Fibroblast of skin of back (primary cell): ENCODE results near the gene EMID1.

ENCODE experiments used
- DNase-seq: peaks from one replicate; pipeline ENCODE4 v3.0.0-alpha.2; 2013

The EMID1 gene

DNA sequence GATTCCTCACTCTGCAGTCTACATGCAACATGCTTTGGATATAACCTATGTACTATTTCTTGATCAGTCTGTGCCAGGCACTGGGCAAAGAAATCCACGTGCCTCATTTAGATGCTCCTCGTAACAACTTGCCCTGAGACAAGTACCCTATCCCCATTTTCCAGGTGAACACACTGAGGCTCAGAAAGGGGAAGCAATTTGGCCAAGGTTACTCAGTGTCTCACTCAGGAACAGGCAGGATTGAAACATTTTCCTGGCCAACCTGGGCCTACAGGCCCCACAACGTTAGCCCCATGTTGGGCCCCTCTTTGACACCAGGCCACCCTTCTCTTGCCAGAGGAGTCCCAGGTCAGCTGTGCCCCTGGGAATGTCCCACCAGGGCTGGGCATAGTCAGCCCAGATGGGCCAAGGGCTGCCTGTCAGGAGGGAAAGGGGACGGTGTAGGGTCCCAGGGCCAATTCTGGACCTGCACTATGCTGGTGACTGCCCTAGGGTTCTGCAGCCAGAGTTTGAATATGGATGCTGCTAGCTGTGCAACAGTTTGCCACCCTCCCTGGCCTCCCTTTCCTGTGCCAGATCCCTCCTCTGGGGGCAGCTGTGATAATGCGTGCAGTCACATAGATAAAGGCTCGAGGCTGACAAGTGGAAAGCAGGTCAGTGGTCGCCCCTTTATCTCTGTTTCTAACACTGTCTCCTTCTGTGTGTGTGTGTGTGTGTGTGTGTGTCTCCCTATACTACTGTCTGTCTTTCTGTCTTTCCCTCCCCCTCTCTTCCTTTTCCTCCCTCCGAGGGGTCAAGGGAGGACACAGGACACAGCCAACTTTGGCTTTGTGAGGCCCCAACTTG is 10.4 kb upstream of the EMID1 start:
- DNase-seq: no peak

DNA sequence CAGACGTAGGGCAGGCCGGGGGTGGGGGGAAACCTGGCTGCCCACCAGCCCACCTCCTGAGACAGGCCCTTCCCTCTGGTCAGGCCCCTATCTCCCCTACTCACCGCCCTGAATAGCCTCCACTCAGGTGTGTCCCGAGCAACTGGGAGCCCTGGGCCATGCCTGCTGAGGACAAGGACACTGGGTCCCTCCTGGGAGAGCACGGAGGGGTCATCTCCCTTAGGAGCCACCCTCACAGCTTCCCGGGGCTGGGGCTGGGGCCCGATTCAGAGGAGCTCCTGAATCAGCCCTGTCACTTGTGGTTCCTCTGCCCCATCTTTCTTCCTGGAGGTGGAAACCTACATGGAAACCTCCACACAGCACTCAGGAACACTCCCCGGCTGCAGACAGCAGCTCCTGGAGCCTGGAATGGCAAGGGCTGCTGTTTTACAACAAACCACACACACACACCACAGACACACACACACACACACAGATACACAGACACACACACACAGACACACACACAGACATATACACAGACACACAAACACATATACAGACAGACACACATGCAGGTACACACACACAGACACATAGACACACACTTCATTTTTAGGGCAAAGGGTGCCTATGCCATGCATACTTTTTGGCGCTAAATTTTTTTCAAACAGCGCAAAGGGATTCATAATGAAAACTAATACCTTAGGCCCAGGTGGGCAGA is 9.6 kb upstream of the EMID1 start:
- no peak for DNase-seq

DNA sequence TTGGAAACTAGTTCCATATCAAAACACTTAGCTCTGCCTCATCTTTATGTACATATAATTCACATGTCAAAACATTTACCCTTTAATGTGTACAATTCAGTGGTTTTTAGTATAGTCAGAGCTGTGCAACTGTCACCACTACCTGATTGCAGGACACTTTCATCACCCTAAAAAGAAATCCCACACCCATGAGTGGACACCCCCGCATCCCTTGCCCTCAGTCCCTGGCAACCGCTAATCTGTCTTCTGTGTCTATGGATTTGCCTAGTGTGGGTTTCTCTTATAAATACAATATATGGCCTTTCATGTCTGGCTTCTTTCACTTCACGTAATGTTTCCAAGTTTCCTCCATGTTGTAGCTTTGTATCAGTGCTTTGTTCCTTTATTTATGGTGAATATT is 8.6 kb upstream of the EMID1 start:
- DNase-seq: no peak

DNA sequence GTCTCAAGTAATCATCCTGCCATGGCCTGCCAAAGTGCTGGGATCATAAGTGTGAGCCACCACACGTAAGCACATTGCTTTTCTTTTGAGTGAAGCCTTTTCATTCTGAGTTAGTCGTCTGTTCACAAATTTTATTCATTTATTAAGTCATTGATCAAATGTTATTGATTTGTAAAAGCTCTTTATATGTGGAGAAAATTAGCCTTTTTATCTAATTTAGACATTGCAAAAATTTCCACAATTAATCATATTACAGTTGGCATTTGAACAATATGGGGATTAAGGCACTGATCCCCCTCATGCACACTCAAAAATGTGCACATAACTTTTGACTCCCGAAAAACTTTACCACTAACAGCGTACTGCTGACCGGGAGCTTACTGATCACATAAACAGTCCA is 7.5 kb upstream of the EMID1 start:
- no peak for DNase-seq

DNA sequence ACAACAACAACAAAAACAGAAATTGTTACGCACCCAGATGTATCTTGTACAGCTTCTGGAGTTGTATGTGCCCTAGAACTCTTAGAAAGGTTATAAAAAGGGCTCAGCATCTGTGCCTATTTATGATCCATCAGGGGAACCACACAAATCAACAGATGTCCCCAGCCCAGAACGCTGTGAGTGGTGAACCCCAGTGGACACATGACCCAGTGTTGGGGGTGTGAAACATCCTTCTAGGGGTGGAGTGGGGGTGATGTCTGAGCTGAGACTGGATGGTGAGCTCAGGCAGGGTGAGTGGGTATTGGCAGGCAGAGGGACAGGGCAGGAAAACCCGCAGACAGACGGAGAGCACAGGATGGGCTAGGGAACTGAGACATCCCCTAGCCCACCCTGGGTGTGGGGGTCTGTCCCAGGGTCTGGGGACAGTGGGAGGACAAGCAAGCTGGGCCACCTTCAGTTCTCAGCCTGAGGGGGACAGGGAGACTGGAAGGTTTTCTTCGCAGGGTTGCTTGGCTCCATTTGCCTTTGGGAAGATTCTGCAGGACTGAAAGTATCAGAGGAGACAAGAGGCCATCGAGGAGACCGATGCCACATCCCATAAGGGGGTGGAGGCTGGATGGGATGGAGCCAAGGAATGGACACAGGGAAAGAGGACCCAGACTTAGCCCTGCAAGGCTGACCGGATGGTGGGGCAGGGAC is 5.8 kb upstream of the EMID1 start:
- DNase-seq: no peak

DNA sequence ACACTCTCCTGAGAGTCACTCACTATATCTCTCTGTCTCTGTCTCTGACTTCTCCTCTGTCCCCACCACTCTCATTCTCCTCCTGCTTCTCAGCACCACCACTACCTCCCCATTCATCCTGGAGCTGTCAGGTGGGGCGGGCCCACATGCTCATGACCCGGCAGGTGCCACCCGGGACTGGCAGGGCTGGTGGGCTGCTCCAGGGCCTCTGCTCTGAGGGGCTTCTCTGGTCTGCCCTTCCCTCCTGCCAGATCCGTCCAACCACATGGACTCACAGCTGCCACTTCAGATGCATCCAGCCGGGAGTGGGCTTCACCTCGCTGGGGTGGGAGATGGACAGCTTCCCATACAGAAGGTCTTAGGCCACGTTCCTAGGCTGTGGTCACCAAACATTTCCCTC is 4.8 kb upstream of the EMID1 start:
- DNase-seq: no peak

DNA sequence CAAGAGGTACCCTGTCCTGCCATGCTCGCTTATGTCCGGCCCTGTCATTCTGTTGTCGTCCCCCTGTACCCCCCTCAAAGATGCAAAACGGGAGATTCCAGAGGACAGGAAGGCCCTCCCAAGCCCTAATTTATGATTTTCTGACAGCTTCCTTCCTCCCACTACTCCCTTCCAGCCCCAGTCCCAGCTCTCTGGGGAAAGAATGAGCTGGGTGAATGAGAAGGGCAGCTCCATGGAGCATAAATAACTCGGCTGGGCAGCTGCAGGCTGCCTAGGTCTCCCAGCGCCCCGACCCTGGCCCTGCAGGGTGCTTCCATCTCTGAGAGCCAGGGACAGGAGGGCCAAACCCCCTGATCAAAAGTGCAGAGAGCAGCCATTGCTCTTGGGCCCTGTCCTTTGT is 3.9 kb upstream of the EMID1 start:
- DNase-seq: no peak

DNA sequence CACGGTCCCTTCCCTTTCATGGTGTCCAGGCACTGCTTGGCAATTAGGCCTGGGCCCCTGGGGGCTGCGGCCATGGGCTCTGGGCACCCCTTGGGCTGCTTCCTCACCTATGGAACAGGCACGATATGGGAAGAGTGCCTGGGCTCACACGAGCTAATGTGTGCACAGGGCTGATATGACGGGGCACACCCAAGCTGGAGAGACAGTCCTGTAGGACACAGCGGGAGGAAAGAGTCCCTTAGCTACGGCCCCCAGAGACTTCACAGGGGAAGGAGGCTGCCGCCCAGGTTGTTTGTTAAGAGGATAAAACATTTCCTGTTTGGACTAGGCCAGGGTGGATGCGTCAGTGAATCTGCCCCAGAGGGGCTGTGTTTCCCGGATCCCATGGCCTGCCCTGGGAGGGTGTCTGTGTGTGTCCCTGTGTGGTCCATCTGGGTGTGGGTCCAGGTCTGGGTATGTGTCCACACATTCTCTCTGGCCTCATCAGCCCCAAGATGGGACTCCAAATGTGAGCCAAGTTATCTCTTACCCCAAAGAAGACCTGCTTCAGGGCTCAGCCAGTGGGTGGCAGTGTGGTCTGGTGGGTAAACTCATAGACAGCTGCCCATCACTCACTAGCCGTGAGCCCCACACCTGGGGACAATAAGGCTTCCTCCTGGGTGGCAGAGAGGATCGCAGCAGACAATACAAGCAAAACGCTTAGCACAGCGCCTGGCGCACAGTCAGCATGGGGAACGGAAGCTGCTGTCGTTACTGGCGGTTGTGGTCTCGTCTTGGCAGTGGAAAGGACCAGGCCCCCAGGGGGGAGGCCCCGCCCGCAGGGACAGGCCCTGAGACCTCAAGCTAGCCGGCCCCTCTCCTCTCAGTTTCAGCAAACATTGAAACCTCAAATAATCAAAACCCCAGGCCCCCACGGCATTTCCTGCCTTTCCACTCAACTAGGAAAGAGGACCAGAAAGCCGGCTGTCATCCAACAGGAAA is 3.2 kb upstream of the EMID1 start:
- peak; percentile 75 for DNase-seq

DNA sequence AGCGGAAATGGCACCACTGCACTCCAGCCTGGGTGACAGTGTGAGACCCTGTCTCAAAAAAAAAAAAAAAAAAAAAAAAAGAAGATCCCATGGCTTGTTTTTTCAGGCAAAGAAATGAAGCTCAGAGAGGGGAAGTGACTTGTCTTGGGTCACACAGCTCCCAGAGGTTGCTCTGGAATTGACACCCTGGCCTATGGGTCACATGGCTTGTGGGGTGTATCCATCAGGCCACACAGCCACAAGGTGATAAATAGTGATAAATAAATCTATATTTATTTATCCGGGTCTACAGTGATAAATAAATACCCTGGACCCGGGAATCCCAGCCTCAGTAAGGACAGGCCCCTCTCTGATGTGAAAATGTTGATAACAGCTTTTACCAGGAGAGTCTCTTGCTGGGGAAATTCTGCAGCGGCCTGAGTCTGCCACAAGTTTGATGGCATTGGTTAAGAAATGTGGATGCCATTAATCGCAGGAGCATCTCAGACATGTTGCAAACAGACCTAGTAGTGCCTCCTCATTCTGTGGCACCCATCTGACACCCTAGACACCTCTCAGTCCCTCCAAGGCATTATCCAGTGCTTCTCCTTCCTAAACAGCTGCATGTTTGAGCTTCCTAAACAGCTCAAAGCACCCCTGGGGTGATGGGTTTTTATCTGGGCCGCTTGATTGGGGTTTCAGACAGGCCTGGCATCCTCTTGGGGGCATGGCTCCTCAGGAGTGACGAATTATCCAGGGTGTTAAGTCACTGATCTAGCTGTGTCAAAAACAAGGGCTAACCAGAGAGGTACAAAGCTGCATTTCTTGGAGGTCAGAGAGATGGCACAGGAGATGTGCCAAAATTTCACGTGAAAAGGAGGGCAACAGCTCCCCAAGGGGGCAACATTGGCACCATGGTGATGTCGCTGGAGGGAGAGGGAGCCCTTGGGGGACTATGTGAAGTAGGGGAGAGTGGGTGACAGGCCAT is 1.9 kb upstream of the EMID1 start:
- no peak for DNase-seq

DNA sequence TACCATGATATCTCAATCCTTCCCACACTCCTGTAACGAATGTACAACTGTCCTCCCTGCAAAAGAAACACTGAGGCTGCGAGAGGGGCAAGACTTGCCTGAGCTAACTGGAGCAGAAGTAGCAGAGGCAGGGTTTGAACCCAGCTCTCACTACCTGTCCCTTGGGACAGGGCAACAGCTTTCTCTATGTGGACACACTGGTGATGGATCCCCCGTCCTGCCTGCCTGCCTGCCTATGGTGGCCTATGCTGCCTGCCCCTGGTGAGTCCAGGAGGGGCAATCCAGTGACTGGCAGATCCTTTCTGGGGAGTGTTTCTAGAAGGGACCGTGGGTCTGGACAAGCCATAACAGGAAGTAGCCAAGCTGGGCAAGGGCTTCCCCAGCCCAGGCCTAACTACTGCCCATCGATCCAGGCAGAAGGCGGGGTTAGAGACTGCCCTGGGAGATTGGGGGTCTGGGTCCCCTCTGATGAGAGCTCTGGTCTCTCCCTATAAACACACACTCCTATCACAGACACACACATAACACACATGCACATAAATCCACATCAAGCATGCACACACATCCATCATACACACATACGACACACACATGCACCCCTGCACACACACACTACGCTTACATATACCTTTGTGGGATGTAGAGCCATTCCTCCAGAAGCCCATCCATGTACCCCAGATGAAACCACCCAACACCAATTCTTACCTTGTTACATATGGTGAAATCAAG is 1.1 kb upstream of the EMID1 start:
- no peak for DNase-seq

DNA sequence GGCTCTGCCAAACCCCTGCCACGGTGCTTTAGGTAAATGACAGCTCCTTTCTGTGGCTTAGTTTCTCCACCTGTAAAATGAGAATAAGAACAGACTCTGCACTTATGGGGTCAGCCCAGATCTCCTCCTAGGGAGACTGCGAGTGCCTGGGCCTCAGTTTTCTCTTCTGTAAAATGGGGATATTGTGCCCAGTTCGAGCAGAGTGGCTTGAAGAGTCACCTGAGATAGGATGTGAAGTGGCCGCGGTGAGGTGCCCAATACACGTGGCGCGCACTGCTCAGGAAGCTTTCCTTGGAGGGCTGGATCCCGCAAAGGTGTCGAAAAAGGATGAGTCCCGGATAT is 473 bp upstream of the EMID1 start:
- no peak for DNase-seq

DNA sequence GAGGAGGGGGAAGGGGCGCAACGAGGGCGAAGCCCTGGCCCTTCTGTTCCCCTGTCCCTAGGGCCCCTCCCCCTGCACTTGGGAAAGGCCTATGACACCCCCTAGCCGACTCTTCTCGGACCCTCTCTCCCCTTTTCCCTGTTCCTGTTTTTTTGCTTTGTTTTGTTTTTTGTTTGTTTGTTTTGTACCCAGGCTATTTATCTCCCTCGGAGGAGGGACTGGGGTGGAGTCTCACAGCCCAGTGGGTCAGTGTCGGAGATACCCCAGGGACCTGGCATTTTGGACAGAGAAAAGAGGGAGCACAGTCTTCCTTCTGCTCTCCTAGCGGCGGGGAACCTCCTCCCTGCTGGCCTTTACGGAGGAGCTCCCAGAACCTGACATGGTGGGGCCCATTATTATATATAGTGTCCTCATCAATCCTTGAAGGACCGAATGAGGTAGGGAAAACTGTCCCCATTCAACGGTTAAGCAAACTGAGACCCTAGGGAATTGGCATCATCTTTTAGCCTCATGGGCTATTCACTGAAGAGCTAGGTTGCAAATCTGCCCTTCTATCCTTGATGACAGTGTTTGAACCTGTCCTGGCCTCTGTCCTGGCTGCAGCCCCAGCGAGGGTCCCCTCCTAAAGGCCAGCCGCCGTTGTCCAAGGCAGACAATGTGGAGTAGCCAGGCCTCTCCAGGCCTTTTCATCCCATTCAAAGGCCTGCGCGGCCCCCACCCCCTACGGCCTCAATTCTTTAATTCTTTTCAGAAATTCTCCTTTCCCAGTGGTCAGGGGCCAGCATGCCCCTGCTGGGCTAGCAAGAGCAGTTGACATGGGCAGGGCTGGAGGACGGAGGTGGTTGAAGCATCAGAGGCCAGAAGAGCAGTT is 911 bp downstream of the EMID1 start:
- DNase-seq: no peak

DNA sequence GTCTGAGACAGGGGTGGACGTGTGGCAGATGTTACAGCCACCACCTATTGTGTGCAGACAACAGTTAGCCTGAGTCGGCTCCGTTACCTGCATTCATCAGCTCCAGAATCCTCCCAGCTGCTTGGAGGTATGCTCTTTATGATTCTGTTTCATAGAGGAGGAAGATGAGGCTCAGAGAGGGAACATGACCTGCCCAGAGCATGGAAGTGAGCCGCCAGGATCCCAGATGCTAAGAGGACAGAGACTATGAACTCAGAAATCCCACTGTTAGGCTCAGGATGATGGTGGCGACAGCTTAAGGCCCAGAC is 1.5 kb downstream of the EMID1 start:
- no peak for DNase-seq

DNA sequence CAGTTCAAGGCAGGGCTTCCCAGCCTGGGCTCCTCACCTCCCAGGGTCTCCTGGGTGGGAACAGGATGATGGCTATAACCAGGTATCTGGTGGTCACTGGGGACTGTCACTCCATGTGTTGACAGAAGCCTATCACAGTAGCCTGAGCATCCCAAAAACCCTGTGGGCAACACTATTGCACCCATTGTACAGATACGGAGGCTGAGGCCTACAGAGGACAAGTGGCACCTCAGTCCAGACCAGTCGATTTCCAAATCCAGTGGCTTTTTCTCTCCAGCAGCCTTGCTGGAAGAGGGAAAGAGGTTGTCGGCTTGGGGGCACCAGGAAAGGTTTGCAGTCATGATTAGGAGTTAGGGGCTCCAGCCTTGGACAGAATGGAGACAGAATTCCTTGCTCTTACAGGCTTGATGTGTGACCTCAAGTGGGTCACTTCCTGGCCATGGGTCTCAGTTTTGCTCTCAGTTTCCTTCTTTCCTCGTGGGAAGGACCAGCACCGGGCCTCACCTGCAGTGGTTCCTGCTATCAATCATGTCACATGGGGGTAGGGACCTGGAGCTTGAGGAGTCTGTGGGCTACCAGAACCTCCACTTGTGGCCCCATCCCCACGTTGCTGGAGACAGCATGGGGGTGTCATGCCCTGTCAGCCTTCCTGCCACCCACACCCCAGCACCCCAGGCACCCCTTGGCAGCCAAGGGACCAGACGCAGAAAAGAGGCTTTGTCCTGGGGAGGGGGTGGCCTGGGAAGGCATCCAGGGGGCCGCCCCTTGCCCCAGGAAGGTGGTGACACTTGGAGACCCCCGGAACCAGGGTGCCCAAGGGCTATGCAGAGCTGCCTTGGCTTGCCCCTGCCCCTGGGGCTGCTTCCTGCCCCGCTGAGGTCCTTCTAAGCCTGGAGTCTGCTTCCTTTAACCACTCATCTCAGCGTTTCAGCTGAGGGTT is 2.1 kb downstream of the EMID1 start:
- no peak for DNase-seq

DNA sequence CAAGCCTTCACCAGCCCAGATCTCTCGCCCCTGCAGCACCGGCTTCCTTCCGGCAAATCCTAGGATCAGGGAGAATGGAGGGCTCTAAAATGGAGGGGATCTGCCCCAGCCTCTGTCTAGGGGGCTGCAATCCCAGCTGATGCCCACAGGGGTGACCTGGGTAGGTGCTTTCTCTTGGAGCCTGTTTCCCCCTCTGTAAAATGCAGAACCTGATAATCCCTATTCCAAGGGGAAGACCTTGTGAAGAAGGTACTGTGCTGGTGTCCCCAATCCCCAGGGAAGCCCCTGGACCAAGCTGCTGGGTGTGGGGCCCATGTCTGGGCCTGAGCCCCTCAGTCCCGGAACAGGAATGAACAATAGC is 2.8 kb downstream of the EMID1 start:
- no peak for DNase-seq

DNA sequence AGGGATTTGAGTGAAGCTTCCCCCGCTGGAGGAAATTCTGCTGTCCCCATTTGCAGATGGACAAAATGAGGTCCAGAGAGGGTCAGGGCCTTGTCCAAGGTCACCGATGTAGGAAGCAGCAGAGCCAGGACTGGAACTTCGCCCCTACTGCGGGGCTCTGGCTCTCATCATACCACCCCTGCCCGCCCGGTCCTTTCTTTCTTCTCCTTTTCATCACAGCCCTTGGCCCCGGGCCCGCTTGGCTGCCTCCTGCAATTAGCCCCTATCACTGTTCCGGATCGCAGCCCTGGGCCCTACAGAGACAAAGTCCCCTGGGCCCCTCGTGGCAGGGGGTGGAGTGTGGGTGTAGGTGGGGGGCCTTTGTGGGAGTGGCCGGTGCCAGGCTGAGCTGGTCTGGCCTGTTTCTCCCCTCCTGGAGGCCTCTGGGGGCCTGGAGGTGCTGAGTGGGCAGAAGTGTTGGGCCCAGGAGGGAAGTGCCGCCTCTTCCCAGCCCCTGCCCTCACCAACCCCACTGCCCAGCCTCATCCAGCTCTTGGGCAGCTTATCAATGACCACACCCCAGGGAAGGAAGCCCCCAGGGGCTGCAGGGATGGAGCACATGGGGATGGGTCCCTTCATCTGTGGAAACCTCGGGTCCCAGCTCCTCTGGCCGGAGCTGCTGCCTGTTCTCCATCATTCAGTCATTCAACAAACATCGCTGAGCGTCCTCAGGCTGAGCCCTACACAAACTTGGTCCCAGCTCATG is 3.4 kb downstream of the EMID1 start:
- DNase-seq: no peak

DNA sequence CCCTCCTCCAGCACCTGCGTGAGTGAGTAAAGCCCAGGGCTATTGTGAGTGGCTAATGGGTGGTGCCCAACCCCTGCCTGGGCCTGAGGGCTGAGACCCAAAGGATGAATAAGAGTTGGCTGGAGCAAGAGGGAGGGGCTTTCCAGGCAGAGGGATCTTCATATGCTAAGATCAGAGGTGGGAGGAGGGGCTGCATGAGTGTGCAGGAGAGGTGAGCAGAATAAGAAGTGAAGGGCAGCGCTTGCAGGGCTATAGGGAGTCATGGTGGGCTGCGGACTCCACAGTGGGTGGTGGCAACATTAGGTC is 3.9 kb downstream of the EMID1 start:
- no peak for DNase-seq

DNA sequence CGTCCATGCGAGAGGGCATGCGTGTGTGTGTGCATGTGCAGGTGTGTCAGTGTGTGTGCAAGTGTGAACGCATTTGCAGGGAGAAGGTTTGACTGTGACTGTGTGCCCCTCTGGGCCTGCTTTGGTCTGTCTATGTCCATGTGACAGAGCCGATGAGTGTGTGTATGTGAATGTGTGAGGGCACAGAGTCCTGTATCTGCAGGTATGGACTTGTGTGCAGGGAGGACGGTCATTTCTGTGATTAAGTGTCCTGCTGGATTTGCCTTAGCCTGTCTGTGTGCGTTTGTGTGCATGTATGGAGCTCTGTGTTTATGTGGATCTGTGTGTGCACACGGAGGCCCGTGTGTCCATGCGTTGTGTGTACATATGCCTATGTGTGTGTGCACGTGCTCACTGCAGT is 5.4 kb downstream of the EMID1 start:
- no peak for DNase-seq
